GM23248 (cell line): Measurements from ENCODE around the gene PTPN18. TPM values are rescaled to one million over a fixed set of nuclear protein-coding genes. Genes with fewer than 3 reads are reported as not detected.
"Not testable (repeated sequence)": the region's sequence is repeated elsewhere in the genome, so short reads cannot be mapped to it uniquely, and the experiment has no call there.

ENCODE experiments used
- DNase-seq: peaks from one replicate; pipeline ENCODE4 v3.0.0-alpha.2; 2015
- H2AFZ ChIP-seq: fragments of 200-600 bp; sonication (generic); 2 replicates; pipeline ENCODE4 v1.6.1; 2016; ENCODE audit warnings: antibody characterized with exemption
- H3F3A ChIP-seq: fragments of 200-600 bp; sonication (generic); 2 replicates; pipeline ENCODE4 v1.6.1; 2016; ENCODE audit warnings: mild to moderate bottlenecking, antibody characterized with exemption, mixed run types; ENCODE audit not compliant: insufficient read depth
- H3K27ac ChIP-seq: fragments of 200-600 bp; sonication (generic); 2 replicates; pipeline ENCODE4 v1.5.1; 2016; ENCODE audit warnings: mild to moderate bottlenecking
- H3K27me3 ChIP-seq: fragments of 200-600 bp; sonication (generic); replicated peaks from 2 replicates; pipeline ENCODE4 v1.6.1; 2016; ENCODE audit warnings: mild to moderate bottlenecking; ENCODE audit not compliant: insufficient read depth
- H3K36me3 ChIP-seq: fragments of 200-600 bp; sonication (generic); 2 replicates; pipeline ENCODE4 v1.6.1; 2016; ENCODE audit warnings: low read depth, mild to moderate bottlenecking
- H3K4me1 ChIP-seq: fragments of 200-600 bp; sonication (generic); 2 replicates; pipeline ENCODE4 v1.6.1; 2016; ENCODE audit warnings: mild to moderate bottlenecking; ENCODE audit not compliant: insufficient read depth
- H3K4me2 ChIP-seq: fragments of 200-600 bp; sonication (generic); one replicate; pipeline ENCODE4 v1.6.1; 2016; ENCODE audit warnings: mild to moderate bottlenecking; ENCODE audit not compliant: unreplicated experiment
- H3K4me3 ChIP-seq: fragments of 200-600 bp; sonication (generic); 2 replicates; pipeline ENCODE4 v1.5.1; 2016; ENCODE audit warnings: mild to moderate bottlenecking
- H3K79me2 ChIP-seq: fragments of 200-600 bp; sonication (generic); 2 replicates; pipeline ENCODE4 v1.6.1; 2016; ENCODE audit warnings: mild to moderate bottlenecking; ENCODE audit not compliant: insufficient read depth
- H3K9ac ChIP-seq: fragments of 200-600 bp; sonication (generic); 2 replicates; pipeline ENCODE4 v1.6.1; 2016; ENCODE audit warnings: mild to moderate bottlenecking
- H3K9me2 ChIP-seq: fragments of 200-600 bp; sonication (generic); 2 replicates; pipeline ENCODE4 v1.6.1; 2016; ENCODE audit warnings: mixed run types, mild to moderate bottlenecking, moderate library complexity; ENCODE audit not compliant: insufficient read depth
- H3K9me3 ChIP-seq: fragments of 200-600 bp; sonication (generic); one replicate; pipeline ENCODE4 v1.6.1; 2017; ENCODE audit warnings: low read depth
- H4K20me1 ChIP-seq: fragments of 200-600 bp; sonication (generic); 2 replicates; pipeline ENCODE4 v1.6.0; 2016; ENCODE audit not compliant: insufficient read depth
- EZH2 ChIP-seq: fragments of 200-600 bp; sonication (generic); IDR thresholded peaks from 2 replicates; pipeline ENCODE4 v1.6.1; 2018; ENCODE audit warnings: antibody characterized with exemption, mild to moderate bottlenecking; ENCODE audit not compliant: insufficient read depth, poor library complexity, severe bottlenecking
- EZH2phosphoT487 ChIP-seq: fragments of 200-600 bp; sonication (generic); IDR thresholded peaks from 2 replicates; pipeline ENCODE4 v1.6.1; 2018; ENCODE audit warnings: antibody characterized with exemption, moderate library complexity, mild to moderate bottlenecking, low read depth; ENCODE audit not compliant: insufficient read depth
- WGBS, 2 experiments: methylation state at CpG; one replicate each; pipeline ENCODE4 v1.1.6; 2015 to 2017; ENCODE audit warnings: low lambda C conversion rate in 2 of 2, low coverage in 1 of 2; ENCODE audit errors: missing lambda C conversion rate in 2 of 2; 5-methylcytosine and 5-hydroxymethylcytosine counted together
- in situ Hi-C: fragments of 300-500 bp; cut with MboI; formaldehyde crosslinking; loops from 2 replicates; pipeline ENCODE4 v1.15.0; 2020
- polyA plus RNA-seq: library from polyadenylated mRNA; unstranded; fragments of >200 nt; fragmentation: Nextera tagmentation; extraction: Ambion mirVana; gene quantifications from 2 replicates; pipeline ENCODE4 v1.2.1, GENCODE V29; 2016
- total RNA-seq: library from RNA; depleted of rRNA; stranded (reverse); fragments of >200 nt; shearing (Covaris generic); gene quantifications from 2 replicates; pipeline ENCODE4 v1.2.3, GENCODE V29; 2014

PTPN18 gene
- total and polyA plus RNA-seq, 2 experiments from 2014 or later = 17.5 to 19.2 TPM

- Histone ChIP-seq H3F3A (peaks cover 3% of the 10 kb centered on the region; the same call in 1 of the 2 replicates), H3K9me2 (no peaks in the 10 kb centered on the region), H3K4me1 (peaks cover 6% of the 10 kb centered on the region; the same call in 1 of the 2 replicates), H3K4me3 (peak overlapping the region; percentile 90), H4K20me1 (no peaks in the 10 kb centered on the region), H3K27me3 (no peaks in the 10 kb centered on the region), H3K4me2 (peak overlapping the region; percentile 72), H3K27ac (peak overlapping the region; percentile 82), H2AFZ (peak overlapping the region; percentile 93), H3K79me2 (no peaks in the 10 kb centered on the region), H3K9me3 (no peaks in the 10 kb centered on the region), H3K36me3 (no peaks in the 10 kb centered on the region), H3K9ac (peak overlapping the region; percentile 90)
- WGBS, 2 experiments = 41 to 42% methylated on average over 16 of the region's 16 CpGs
- in situ Hi-C loops = no loop called here
- no peak for TF ChIP-seq EZH2phosphoT487
- TF ChIP-seq EZH2 = no peak
- no peak for DNase-seq
Observed at GRCh38 chr2:130390460-130391057, 34.7 kb downstream of the PTPN18 start.

- DNase-seq = peak; percentile 89
- Histone ChIP-seq H3K36me3 (no peaks in the 10 kb centered on the region), H3K27ac (peak overlapping the region; percentile 82), H3K4me3 (peak overlapping the region; percentile 90), H3F3A (peaks cover 3% of the 10 kb centered on the region; the same call in 1 of the 2 replicates), H3K27me3 (no peaks in the 10 kb centered on the region), H3K9ac (peak overlapping the region; percentile 90), H2AFZ (peak overlapping the region; percentile 93), H3K9me3 (no peaks in the 10 kb centered on the region), H3K9me2 (no peaks in the 10 kb centered on the region), H3K4me1 (peaks cover 6% of the 10 kb centered on the region; the same call in 1 of the 2 replicates), H4K20me1 (no peaks in the 10 kb centered on the region), H3K4me2 (peak overlapping the region; percentile 72), H3K79me2 (no peaks in the 10 kb centered on the region)
- in situ Hi-C loops = no loop called here
- TF ChIP-seq EZH2 = no peak
- no peak for TF ChIP-seq EZH2phosphoT487
- 1% methylated on average over 56 to 59 of the region's 59 CpGs for WGBS, 2 experiments
Observed at GRCh38 chr2:130391058-130391871, 35.4 kb downstream of the PTPN18 start.

DNA sequence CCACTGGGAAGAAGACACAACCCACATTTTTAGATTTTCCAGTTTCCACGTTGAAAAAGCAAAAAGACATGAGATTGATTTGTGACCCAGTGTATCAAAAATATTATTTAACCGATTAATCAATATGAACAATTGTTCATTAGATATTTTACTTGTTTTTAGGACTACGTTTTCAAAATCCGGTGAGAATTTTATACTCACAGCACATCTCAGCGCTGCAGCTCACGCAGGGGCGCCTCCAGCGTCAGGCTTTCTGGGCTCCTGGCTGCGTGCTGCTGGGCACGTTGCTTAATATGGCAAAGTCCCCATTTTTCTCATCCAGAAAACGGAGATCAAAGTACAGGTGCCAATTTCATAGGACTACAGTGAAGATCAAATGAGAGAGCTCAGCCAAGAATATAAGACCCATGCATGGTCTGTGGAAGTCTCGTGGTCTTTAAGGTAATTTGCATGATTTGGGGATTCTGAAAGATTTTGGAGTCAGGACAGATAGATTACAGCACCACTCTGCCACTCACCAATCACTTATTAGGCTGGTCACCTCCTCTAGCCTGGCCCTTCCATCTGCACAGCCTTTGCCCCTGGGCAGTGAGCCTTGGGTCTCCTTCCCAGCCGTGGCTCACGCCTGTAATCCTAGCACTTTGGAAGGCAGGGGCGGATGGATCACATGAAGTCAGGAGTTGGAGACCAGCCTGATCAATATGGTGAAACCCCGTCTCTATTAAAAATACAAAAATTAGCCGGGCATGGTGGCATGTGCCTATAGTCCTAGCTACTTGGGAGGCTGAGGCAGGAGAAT is 36.2 kb downstream of the PTPN18 start:
- Histone ChIP-seq H3K27me3 (no peaks in the 10 kb centered on the region), H3F3A (peaks cover 3% of the 10 kb centered on the region; the same call in 1 of the 2 replicates), H3K4me1 (0 out of 2 replicates have a peak, but pooled peaks cover 1% of the 10 kb centered on the region), H2AFZ (peak overlapping the region; percentile 93), H3K9me3 (no peaks in the 10 kb centered on the region), H3K4me2 (peak overlapping the region; percentile 72), H3K36me3 (no peaks in the 10 kb centered on the region), H3K4me3 (peak overlapping the region; percentile 90), H4K20me1 (no peaks in the 10 kb centered on the region), H3K79me2 (no peaks in the 10 kb centered on the region), H3K9me2 (no peaks in the 10 kb centered on the region), H3K9ac (peak overlapping the region; percentile 90), H3K27ac (peak overlapping the region; percentile 82)
- TF ChIP-seq EZH2 (no peak), EZH2phosphoT487 (no peak)
- peak; percentile 75 for DNase-seq
- WGBS, 2 experiments = 19 to 26% methylated on average over 17 of the region's 17 CpGs
- in situ Hi-C loops = no loop called here

DNA sequence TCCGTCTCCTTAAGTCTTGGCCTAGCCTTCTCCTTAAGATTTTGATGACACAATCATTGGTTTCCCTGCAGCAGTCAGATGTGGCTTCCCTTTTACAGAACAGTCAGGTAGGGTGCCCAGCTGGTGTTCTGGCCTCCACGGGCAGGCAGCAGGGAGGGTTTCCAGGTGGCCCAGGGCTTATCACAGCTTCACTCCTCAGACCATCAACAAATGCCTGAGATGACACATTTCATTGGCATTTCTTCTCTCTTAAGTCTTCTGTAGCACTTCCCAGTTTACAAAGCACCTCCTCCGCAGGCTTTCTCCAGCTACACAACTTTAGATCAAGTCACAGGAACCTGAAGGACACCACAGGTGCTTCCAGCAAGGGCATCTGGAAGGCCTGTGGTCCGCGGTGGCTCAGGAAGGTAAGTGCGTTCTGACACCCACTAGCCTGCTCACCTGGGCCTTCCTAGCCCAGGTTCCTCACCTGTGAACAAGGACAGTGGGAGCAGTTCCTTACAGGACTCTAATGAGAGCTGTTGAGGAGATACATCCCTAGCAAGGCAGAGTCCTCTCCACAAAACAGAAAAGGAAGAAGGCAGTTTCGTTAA is 37.6 kb downstream of the PTPN18 start:
- in situ Hi-C loops = no loop called here
- WGBS, 2 experiments = 90 to 92% methylated on average over 7 of the region's 7 CpGs
- DNase-seq = no peak
- Histone ChIP-seq H3K9me2 (no peaks in the 10 kb centered on the region), H3K9me3 (no peaks in the 10 kb centered on the region), H3K9ac (no peak overlapping the region), H3K4me3 (no peak overlapping the region), H3K4me2 (no peak overlapping the region), H3F3A (peaks cover 3% of the 10 kb centered on the region; the same call in 1 of the 2 replicates), H3K36me3 (no peaks in the 10 kb centered on the region), H3K27ac (no peak overlapping the region), H3K27me3 (no peaks in the 10 kb centered on the region), H4K20me1 (no peaks in the 10 kb centered on the region), H3K79me2 (no peaks in the 10 kb centered on the region), H3K4me1 (no peaks in the 10 kb centered on the region), H2AFZ (no peak overlapping the region)
- TF ChIP-seq EZH2phosphoT487 (no peak), EZH2 (no peak)

DNA sequence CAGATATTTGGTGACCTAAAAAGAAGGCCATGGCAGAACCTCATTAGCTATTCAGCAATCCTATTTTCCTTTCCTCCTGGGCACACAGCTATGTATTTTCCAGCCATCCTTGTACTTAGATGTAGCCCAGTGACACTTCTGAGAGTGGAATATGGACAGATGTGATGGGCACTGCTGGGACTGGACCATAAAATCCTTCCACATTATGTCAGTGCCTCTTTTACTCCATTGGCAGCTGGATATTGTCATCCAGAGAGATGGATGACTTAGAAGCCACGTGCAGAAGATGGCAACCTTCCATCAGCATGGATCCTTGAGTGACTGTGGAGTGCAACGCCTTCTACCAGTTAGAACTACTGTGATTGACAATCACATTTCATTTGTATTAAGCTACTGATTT is 50.4 kb downstream of the PTPN18 start:
- H3F3A ChIP-seq, in situ Hi-C loops, H3K27me3 ChIP-seq, H2AFZ ChIP-seq, H3K36me3 ChIP-seq, H3K27ac ChIP-seq, H3K79me2 ChIP-seq, H4K20me1 ChIP-seq, H3K4me1 ChIP-seq, H3K4me2 ChIP-seq, DNase-seq, H3K9me2 ChIP-seq, H3K9ac ChIP-seq, H3K9me3 ChIP-seq, H3K4me3 ChIP-seq: not testable (repeated sequence)
- WGBS, 2 experiments = no CpG with 5 or more reads among the region's 2 CpGs

- H3K9me2 ChIP-seq, H3K4me2 ChIP-seq, H3K36me3 ChIP-seq, H3K27ac ChIP-seq, H3K9ac ChIP-seq, H4K20me1 ChIP-seq, H3K4me3 ChIP-seq, DNase-seq, H3K4me1 ChIP-seq, in situ Hi-C loops, H3K79me2 ChIP-seq, H3K27me3 ChIP-seq, H3K9me3 ChIP-seq, H3F3A ChIP-seq, H2AFZ ChIP-seq: not testable (repeated sequence)
- WGBS, 2 experiments = 45 to 57% methylated on average over 1 of the region's 1 CpG
Observed at GRCh38 chr2:130416693-130417092, 60.8 kb downstream of the PTPN18 start.
